Stimulated activated CD4-positive, alpha-beta T cell treated with anti-CD3 and anti-CD28 coated beads, TNF-alpha, amount 100 ng/mL, for 1 hour (primary cell): ENCODE results near the gene CBLB.

Source experiments
- DNase-seq, 3 donors: peaks; one replicate each; pipeline ENCODE4 v3.0.0-alpha.2; 2020; ENCODE audit warnings: low read depth in 3 of 3, low spot score in 1 of 3

The CBLB gene

GRCh38 chr3:105876780-105877327 is 8.0 kb upstream of the CBLB start:
- no peak for DNase-seq

- no peak for DNase-seq
Observed at GRCh38 chr3:105869861-105870755, 1.3 kb upstream of the CBLB start.

- no peak for DNase-seq
Observed at GRCh38 chr3:105869531-105869833, 670 bp upstream of the CBLB start.

- no peak for DNase-seq
Observed at GRCh38 chr3:105868431-105868741, 426 bp downstream of the CBLB start.

- no peak for DNase-seq
Observed at GRCh38 chr3:105867712-105868430, 941 bp downstream of the CBLB start.

GRCh38 chr3:105866656-105867653 is 1.9 kb downstream of the CBLB start:
- DNase-seq: no peak

GRCh38 chr3:105865867-105866350 is 2.9 kb downstream of the CBLB start:
- DNase-seq: no peak

- DNase-seq: no peak
Observed at GRCh38 chr3:105865016-105865623, 3.7 kb downstream of the CBLB start.

- no peak for DNase-seq
Observed at GRCh38 chr3:105864212-105864611, 4.6 kb downstream of the CBLB start.

- no peak for DNase-seq
Observed at GRCh38 chr3:105863608-105864007, 5.2 kb downstream of the CBLB start.

- no peak for DNase-seq
Observed at GRCh38 chr3:105862217-105862616, 6.6 kb downstream of the CBLB start.

- DNase-seq: no peak
Observed at GRCh38 chr3:105860641-105861040, 8.2 kb downstream of the CBLB start.

- no peak for DNase-seq
Observed at GRCh38 chr3:105858017-105858416, 10.8 kb downstream of the CBLB start.

GRCh38 chr3:105857601-105858000 is 11.2 kb downstream of the CBLB start:
- DNase-seq: no peak

GRCh38 chr3:105856605-105857004 is 12.2 kb downstream of the CBLB start:
- DNase-seq: no peak

GRCh38 chr3:105853801-105854432 is 14.9 kb downstream of the CBLB start:
- no peak for DNase-seq

GRCh38 chr3:105851582-105851981 is 17.2 kb downstream of the CBLB start:
- no peak for DNase-seq

- no peak for DNase-seq
Observed at GRCh38 chr3:105851176-105851575, 17.6 kb downstream of the CBLB start.

- no peak for DNase-seq
Observed at GRCh38 chr3:105850593-105850992, 18.2 kb downstream of the CBLB start.

- no peak for DNase-seq
Observed at GRCh38 chr3:105848821-105849220, 20.0 kb downstream of the CBLB start.
